HepG2 (cell line): Measurements from ENCODE around the gene TNNT3. TPM values are rescaled to one million over a fixed set of nuclear protein-coding genes. Genes with fewer than 3 reads are reported as not detected.

Experiments
- ATAC-seq: fragments of 200-7000 bp; cut with Tn5 transposase; 3 replicates; pipeline ENCODE4 v1.9.1; 2020; ENCODE audit warnings: mild to moderate bottlenecking, moderate library complexity
- BruUV-seq: library from RNA; stranded (reverse); fragments of 400-500 nt; replicated peaks from 2 replicates; lab custom pipeline; 2021; lab: Mats Ljungman, UMichigan
- CTCF ChIA-PET: fragments of 300-600 bp; formaldehyde crosslinking; extraction: SDS; loops from one replicate; lab custom pipeline; 2021; ENCODE audit warnings: low total read pairs, inconsistent platforms, low intra/inter-chr PET ratio; lab: Yijun Ruan, JAX
- POLR2A ChIA-PET: fragments of 350-600 bp; sonication (Branson Sonifier 250); formaldehyde crosslinking; loops from one replicate; lab custom pipeline; 2020; ENCODE audit warnings: antibody characterized with exemption, inconsistent platforms; lab: Yijun Ruan, JAX
- DNase-seq: peaks from one replicate; pipeline ENCODE4 v3.0.0-alpha.2; 2015; ENCODE audit warnings: low spot score
- FAIRE-seq: peaks from 3 replicates; lab custom pipeline; 2011; peaks lifted over from hg19 to GRCh38; lab: Jason Lieb, UNC
- H2AFZ ChIP-seq: one replicate; pipeline ENCODE4 v1.6.1; 2011; ENCODE audit warnings: low read length, inconsistent platforms
- H3K27ac ChIP-seq: fragments of 300-600 bp; 3 replicates; pipeline ENCODE4 v1.8.0; 2011; ENCODE audit warnings: mixed run types, mild to moderate bottlenecking, mixed read lengths, low read length, inconsistent platforms; ENCODE audit not compliant: insufficient read depth; ENCODE audit errors: extremely low read length
- H3K27me3 ChIP-seq, 2 experiments: fragments of 200-600 bp in 1 of 2; 2 replicates in 1 of 2; 3 replicates in 1 of 2; pipeline versions ENCODE4 v1.6.0 to v1.8.0; 2011; ENCODE audit warnings: low read length in 2 of 2, mild to moderate bottlenecking in 2 of 2, moderate library complexity in 2 of 2, inconsistent platforms in 1 of 2; ENCODE audit not compliant: insufficient read depth in 2 of 2, control insufficient read depth in 1 of 2
- H3K36me3 ChIP-seq, 2 experiments: fragments of 200-600 bp in 1 of 2; replicated peaks in 1 of 2; 2 replicates in 1 of 2; 3 replicates in 1 of 2; pipeline versions ENCODE4 v1.5.1 to v1.8.0; 2011; ENCODE audit warnings: low read length in 2 of 2, inconsistent platforms in 1 of 2; ENCODE audit not compliant: insufficient read depth in 2 of 2, control insufficient read depth in 1 of 2
- H3K4me1 ChIP-seq: 2 replicates; pipeline ENCODE4 v1.5.1; 2012; ENCODE audit warnings: low read length, inconsistent platforms; ENCODE audit not compliant: insufficient read depth
- H3K4me2 ChIP-seq: 2 replicates; pipeline ENCODE4 v1.6.0; 2011; ENCODE audit warnings: low read depth, low read length, inconsistent platforms
- H3K4me3 ChIP-seq, 3 experiments: fragments of 200-600 bp in 1 of 3; sonication (generic), shearing (Covaris generic) in 1 of 3; replicated peaks in 1 of 3; 2 replicates each; pipeline ENCODE4 v1.5.1; 2011 to 2016; ENCODE audit warnings: low read length in 3 of 3, inconsistent platforms in 2 of 3, low read depth in 2 of 3, mild to moderate bottlenecking in 2 of 3, control low read depth in 1 of 3, mixed read lengths in 1 of 3; ENCODE audit not compliant: insufficient read depth in 1 of 3
- H3K79me2 ChIP-seq: one replicate; pipeline ENCODE4 v1.6.1; 2011; ENCODE audit warnings: low read length, inconsistent platforms; ENCODE audit not compliant: insufficient read depth
- H3K9ac ChIP-seq: 2 replicates; pipeline ENCODE4 v1.6.0; 2011; ENCODE audit warnings: mild to moderate bottlenecking, low read depth, low read length, inconsistent platforms; ENCODE audit not compliant: insufficient read depth
- H3K9me3 ChIP-seq: 2 replicates; pipeline ENCODE4 v1.5.1; 2012; ENCODE audit warnings: mild to moderate bottlenecking, low read length
- H4K20me1 ChIP-seq: 2 replicates; pipeline ENCODE4 v1.6.0; 2011; ENCODE audit warnings: inconsistent platforms, mild to moderate bottlenecking, low read length, moderate library complexity; ENCODE audit not compliant: insufficient read depth
- FIP1L1 ChIP-seq: fragments of 200-400 bp; formaldehyde crosslinking; IDR thresholded peaks from 2 replicates; pipeline ENCODE4 v1.6.1; 2018; ENCODE audit warnings: low read depth, mild to moderate bottlenecking, low read length, moderate library complexity, borderline replicate concordance; ENCODE audit not compliant: insufficient read depth
- HNRNPL ChIP-seq: fragments of 200-400 bp; formaldehyde crosslinking; IDR thresholded peaks from 2 replicates; pipeline ENCODE4 v1.6.1; 2017; ENCODE audit warnings: mild to moderate bottlenecking, low read depth, low read length
- MTF2 ChIP-seq: sonication (generic); formaldehyde crosslinking; IDR thresholded peaks from 2 replicates; pipeline ENCODE4 v1.5.0; 2020; ENCODE audit warnings: missing genetic modification reagents, borderline replicate concordance
- NCOA5 ChIP-seq: sonication (generic); formaldehyde crosslinking; IDR thresholded peaks from 2 replicates; pipeline ENCODE4 v1.4.0; 2020; ENCODE audit warnings: missing genetic modification reagents
- ZNF260 ChIP-seq: sonication (generic); formaldehyde crosslinking; IDR thresholded peaks from 2 replicates; pipeline ENCODE4 v1.4.0; 2020; ENCODE audit warnings: missing genetic modification reagents, low read depth, mild to moderate bottlenecking, borderline replicate concordance
- WGBS: methylation state at CpG from one replicate; pipeline ENCODE4 v1.1.6; 2017; ENCODE audit warnings: low lambda C conversion rate; 5-methylcytosine and 5-hydroxymethylcytosine counted together
- in situ Hi-C: cut with HindIII; loops from 2 replicates; pipeline ENCODE4 v1.10.0; 2017; ENCODE audit warnings: low pct_unique_long_range_greater_than_20kb; ENCODE audit not compliant: extremely low pct_ligation_motif_present
- intact Hi-C: fragments of 100-400 bp; cut with micrococcal nuclease; formaldehyde crosslinking; loops from one replicate; pipeline ENCODE4 v1.10.0; 2022; ENCODE audit not compliant: unreplicated experiment
- polyA plus RNA-seq, 8 experiments: library from polyadenylated mRNA; depleted of rRNA in 3 of 8; stranded (reverse) in 7 of 8; unstranded in 1 of 8; fragments of >200 nt; fragmentation: Illumina TruSeq in 4 of 8; extraction: Trizol in 4 of 8; gene quantifications; 2 replicates each; pipeline versions ENCODE4 v1.2.1 to v1.2.3, GENCODE V29; 2011 to 2016; ENCODE audit warnings: low read depth in 4 of 8, missing spikeins in 1 of 8, mixed read lengths in 1 of 8; ENCODE audit not compliant: insufficient read depth in 1 of 8
- total RNA-seq, 5 experiments: library from RNA; depleted of rRNA; stranded (reverse); fragments of >200 nt; fragmentation: Illumina TruSeq; extraction: Trizol; gene quantifications; 2 replicates each; pipeline ENCODE4 v1.2.3, GENCODE V29; 2016; ENCODE audit warnings: low read depth in 1 of 5
- TF ChIP-seq, protein P1 (sequence below): sonication (generic); formaldehyde crosslinking; IDR thresholded peaks from 2 replicates; pipeline ENCODE4 v1.9.0; 2021; ENCODE audit warnings: mild to moderate bottlenecking, missing genetic modification reagents

The TNNT3 gene
- total and polyA plus RNA-seq, 2 of the 13 experiments (the other 11 are each of a cell fraction or from before 2014, with no cell fraction given) = not detected

GRCh38 chr11:1938343-1939005 lies 19.0 kb downstream of the TNNT3 start:
- Histone ChIP-seq H3K4me2 (no peak overlapping the region), H3K27ac (no peak overlapping the region), H3K27me3 (peaks cover 15 to 64% of the 10 kb centered on the region in 2 experiments), H3K4me1 (no peaks in the 10 kb centered on the region), H3K4me3 (no peak overlapping the region), H3K79me2 (no peaks in the 10 kb centered on the region), H3K9ac (no peak overlapping the region), H2AFZ (no peak overlapping the region), H3K36me3 (no peaks in the 10 kb centered on the region), H3K9me3 (no peaks in the 10 kb centered on the region), H4K20me1 (no peaks in the 10 kb centered on the region)
- TF ChIP-seq ZNF260 (CRISPR knock-in tag) (no peak), HNRNPL (0 out of 2 replicates have a peak, but pooled peaks have one; percentile 21)
- DNase-seq (no peak), FAIRE-seq (no peak), ATAC-seq (no peak; the same call in 1 of the 3 replicates)
- ChIA-PET CTCF (no interaction called here), POLR2A (no interaction called here)
- in situ Hi-C loops (no loop called here), intact Hi-C loops (no loop called here)
- WGBS = 17% methylated on average over 9 of the region's 27 CpGs
- BruUV-seq = no TSS peak

DNA sequence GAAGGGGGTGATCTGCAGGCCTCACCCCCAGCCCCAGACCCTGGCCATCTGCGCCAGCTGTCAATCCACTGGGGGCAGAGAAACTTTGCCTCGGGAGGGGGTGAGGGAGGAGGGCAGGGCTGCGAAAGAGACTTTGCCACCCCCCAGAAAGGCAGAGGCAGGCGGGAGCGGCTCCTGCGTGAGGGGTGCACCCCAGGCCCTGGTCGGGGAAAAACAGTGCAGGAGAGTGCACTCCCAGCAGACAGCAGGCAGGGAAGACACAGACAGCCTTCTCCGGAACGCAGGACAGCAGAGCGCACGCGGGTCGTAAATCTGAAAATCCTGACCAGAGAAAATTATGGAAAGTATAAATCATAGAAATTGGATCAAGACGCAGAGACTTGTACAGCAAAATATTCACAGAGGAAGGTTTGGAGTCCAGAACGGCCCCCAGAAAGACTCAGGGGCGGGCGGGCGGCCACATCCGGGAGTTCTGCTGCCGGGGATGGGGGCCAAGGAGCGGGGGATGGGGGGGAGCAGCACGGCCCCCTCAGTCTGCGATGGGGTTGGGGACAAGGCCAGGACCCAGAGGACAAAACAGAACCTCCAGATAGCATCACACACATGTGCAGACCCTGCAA lies 19.6 kb downstream of the TNNT3 start:
- BruUV-seq = no TSS peak
- POLR2A ChIA-PET = no interaction called here

More for the DNA sequence above, 19.6 kb downstream of the TNNT3 start:
- Histone ChIP-seq H3K9me3 (no peaks in the 10 kb centered on the region), H3K4me1 (peaks cover 6% of the 10 kb centered on the region; the same call in 1 of the 2 replicates), H3K9ac (no peak overlapping the region), H3K27me3 (peaks cover 15 to 58% of the 10 kb centered on the region in 2 experiments), H3K79me2 (no peaks in the 10 kb centered on the region), H3K36me3 (no peaks in the 10 kb centered on the region), H2AFZ (no peak overlapping the region), H3K27ac (no peak overlapping the region), H3K4me3 (no peak overlapping the region), H4K20me1 (no peaks in the 10 kb centered on the region), H3K4me2 (no peak overlapping the region)
- intact Hi-C loops = no loop called here
- CTCF ChIA-PET = no interaction called here
- no peak for FAIRE-seq
- 34% methylated on average over 20 of the region's 23 CpGs for WGBS
- in situ Hi-C loops = no loop called here
- no peak for DNase-seq
- TF ChIP-seq, protein P1, sequence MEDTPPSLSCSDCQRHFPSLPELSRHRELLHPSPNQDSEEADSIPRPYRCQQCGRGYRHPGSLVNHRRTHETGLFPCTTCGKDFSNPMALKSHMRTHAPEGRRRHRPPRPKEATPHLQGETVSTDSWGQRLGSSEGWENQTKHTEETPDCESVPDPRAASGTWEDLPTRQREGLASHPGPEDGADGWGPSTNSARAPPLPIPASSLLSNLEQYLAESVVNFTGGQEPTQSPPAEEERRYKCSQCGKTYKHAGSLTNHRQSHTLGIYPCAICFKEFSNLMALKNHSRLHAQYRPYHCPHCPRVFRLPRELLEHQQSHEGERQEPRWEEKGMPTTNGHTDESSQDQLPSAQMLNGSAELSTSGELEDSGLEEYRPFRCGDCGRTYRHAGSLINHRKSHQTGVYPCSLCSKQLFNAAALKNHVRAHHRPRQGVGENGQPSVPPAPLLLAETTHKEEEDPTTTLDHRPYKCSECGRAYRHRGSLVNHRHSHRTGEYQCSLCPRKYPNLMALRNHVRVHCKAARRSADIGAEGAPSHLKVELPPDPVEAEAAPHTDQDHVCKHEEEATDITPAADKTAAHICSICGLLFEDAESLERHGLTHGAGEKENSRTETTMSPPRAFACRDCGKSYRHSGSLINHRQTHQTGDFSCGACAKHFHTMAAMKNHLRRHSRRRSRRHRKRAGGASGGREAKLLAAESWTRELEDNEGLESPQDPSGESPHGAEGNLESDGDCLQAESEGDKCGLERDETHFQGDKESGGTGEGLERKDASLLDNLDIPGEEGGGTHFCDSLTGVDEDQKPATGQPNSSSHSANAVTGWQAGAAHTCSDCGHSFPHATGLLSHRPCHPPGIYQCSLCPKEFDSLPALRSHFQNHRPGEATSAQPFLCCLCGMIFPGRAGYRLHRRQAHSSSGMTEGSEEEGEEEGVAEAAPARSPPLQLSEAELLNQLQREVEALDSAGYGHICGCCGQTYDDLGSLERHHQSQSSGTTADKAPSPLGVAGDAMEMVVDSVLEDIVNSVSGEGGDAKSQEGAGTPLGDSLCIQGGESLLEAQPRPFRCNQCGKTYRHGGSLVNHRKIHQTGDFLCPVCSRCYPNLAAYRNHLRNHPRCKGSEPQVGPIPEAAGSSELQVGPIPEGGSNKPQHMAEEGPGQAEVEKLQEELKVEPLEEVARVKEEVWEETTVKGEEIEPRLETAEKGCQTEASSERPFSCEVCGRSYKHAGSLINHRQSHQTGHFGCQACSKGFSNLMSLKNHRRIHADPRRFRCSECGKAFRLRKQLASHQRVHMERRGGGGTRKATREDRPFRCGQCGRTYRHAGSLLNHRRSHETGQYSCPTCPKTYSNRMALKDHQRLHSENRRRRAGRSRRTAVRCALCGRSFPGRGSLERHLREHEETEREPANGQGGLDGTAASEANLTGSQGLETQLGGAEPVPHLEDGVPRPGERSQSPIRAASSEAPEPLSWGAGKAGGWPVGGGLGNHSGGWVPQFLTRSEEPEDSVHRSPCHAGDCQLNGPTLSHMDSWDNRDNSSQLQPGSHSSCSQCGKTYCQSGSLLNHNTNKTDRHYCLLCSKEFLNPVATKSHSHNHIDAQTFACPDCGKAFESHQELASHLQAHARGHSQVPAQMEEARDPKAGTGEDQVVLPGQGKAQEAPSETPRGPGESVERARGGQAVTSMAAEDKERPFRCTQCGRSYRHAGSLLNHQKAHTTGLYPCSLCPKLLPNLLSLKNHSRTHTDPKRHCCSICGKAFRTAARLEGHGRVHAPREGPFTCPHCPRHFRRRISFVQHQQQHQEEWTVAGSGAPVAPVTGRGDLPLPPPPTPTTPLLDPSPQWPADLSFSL (CRISPR knock-in tag) = peak; percentile 11; the same call in 1 of the 2 replicates
- TF ChIP-seq MTF2 = no peak
- no peak for TF ChIP-seq FIP1L1
- no peak for TF ChIP-seq NCOA5
- no peak for ATAC-seq
